HFFc6 (cell line): ENCODE measurements around the gene SPDYE4. TPM values are rescaled to one million over a fixed set of nuclear protein-coding genes. Genes with fewer than 3 reads are reported as not detected.

Source experiments
- DNase-seq: peaks from one replicate; pipeline ENCODE4 v3.0.0-alpha.2; 2018
- H3K27ac Mint-ChIP-seq: 2 replicates; pipeline ENCODE4 v1.8.0; 2020; ENCODE audit warnings: mild to moderate bottlenecking, mixed read lengths
- H3K27me3 Mint-ChIP-seq: 2 replicates; pipeline ENCODE4 v1.8.0; 2021; ENCODE audit warnings: mild to moderate bottlenecking, moderate library complexity, mixed read lengths; ENCODE audit not compliant: insufficient read depth
- H3K36me3 Mint-ChIP-seq: 2 replicates; pipeline ENCODE4 v1.8.0; 2021; ENCODE audit warnings: low read depth, mixed read lengths
- H3K4me1 Mint-ChIP-seq: 2 replicates; pipeline ENCODE4 v1.8.0; 2020; ENCODE audit warnings: low read depth, mixed read lengths
- H3K4me3 Mint-ChIP-seq: 2 replicates; pipeline ENCODE4 v1.8.0; 2020; ENCODE audit warnings: mild to moderate bottlenecking, moderate library complexity, mixed read lengths
- H3K9me3 Mint-ChIP-seq: 2 replicates; pipeline ENCODE4 v1.8.0; 2020; ENCODE audit warnings: mild to moderate bottlenecking, mixed read lengths
- CTCF ChIP-seq: fragments of 200-600 bp; sonication (generic); IDR thresholded peaks from 2 replicates; pipeline ENCODE4 v1.5.0; 2021; ENCODE audit warnings: antibody characterized with exemption, mild to moderate bottlenecking
- total RNA-seq, 6 experiments: library from RNA; stranded (reverse); fragmentation: NEBNext Ultra II Directional; extraction: Animal tissue kit (Norgen Biotek cat#: 25700); gene quantifications; 2 replicates in 1 of 6; 3 replicates in 5 of 6; pipeline ENCODE4 v1.2.3, GENCODE V29; 2021

The SPDYE4 gene
- total RNA-seq, 6 experiments from 2014 or later, result not detected

- Mint-ChIP-seq H3K36me3 (no peaks in the 10 kb centered on the region), H3K4me3 (no peak overlapping the region), H3K9me3 (no peaks in the 10 kb centered on the region; the same call in 1 of the 2 replicates), H3K27ac (no peak overlapping the region), H3K4me1 (no peaks in the 10 kb centered on the region), H3K27me3 (peaks cover 14% of the 10 kb centered on the region)
- no peak for DNase-seq
- TF ChIP-seq CTCF, result no peak
These were observed 42.9 kb upstream of the SPDYE4 start for GRCh38 chr17:8801135-8801840.

GRCh38 chr17:8800656-8801055 is 42.3 kb upstream of the SPDYE4 start:
- Mint-ChIP-seq H3K27ac (no peak overlapping the region), H3K36me3 (no peaks in the 10 kb centered on the region), H3K4me3 (no peak overlapping the region), H3K9me3 (no peaks in the 10 kb centered on the region), H3K4me1 (no peaks in the 10 kb centered on the region), H3K27me3 (peaks cover 14% of the 10 kb centered on the region)
- no peak for TF ChIP-seq CTCF
- DNase-seq, result no peak

GRCh38 chr17:8799570-8800212 is 41.3 kb upstream of the SPDYE4 start:
- H3K27ac Mint-ChIP-seq, result no peak overlapping the region
- H3K9me3 Mint-ChIP-seq, result no peaks in the 10 kb centered on the region
- H3K4me3 Mint-ChIP-seq, result no peak overlapping the region
- H3K4me1 Mint-ChIP-seq, result no peaks in the 10 kb centered on the region
- peaks cover 14% of the 10 kb centered on the region for H3K27me3 Mint-ChIP-seq
- no peak for DNase-seq
- no peaks in the 10 kb centered on the region for H3K36me3 Mint-ChIP-seq
- no peak for TF ChIP-seq CTCF

- Mint-ChIP-seq H3K9me3 (0 out of 2 replicates have a peak, but pooled peaks cover 2% of the 10 kb centered on the region), H3K4me3 (no peak within 1 kb of the TSS), H3K27me3 (peaks cover 14% of the 10 kb centered on the region), H3K4me1 (no peaks in the 10 kb centered on the region), H3K27ac (no peak within 1 kb of the TSS), H3K36me3 (no peaks in the 10 kb centered on the region)
- no peak for TF ChIP-seq CTCF
- no peak for DNase-seq
These were observed 40.7 kb upstream of the SPDYE4 start, which contains the start of gene MFSD6L for GRCh38 chr17:8798846-8799569. TSS of gene MFSD6L (minus strand) at chr17:8799365. CDS start at chr17:8799120, 245 bp downstream.

- Mint-ChIP-seq H3K4me3 (no peak overlapping the region), H3K4me1 (no peaks in the 10 kb centered on the region), H3K27me3 (peaks cover 14% of the 10 kb centered on the region), H3K27ac (no peak overlapping the region), H3K36me3 (0 out of 2 replicates have a peak, but pooled peaks cover 5% of the 10 kb centered on the region), H3K9me3 (peaks cover 9% of the 10 kb centered on the region; the same call in 1 of the 2 replicates)
- no peak for TF ChIP-seq CTCF
- no peak for DNase-seq
These were observed 40.0 kb upstream of the SPDYE4 start for GRCh38 chr17:8798176-8798845.
